ENCODE results near the gene ITGBL1. TPM values are rescaled to one million over a fixed set of nuclear protein-coding genes. Genes with fewer than 3 reads are reported as not detected.

ITGBL1 gene
- total RNA-seq, 1 experiment from 2014 or later: not detected

DNA sequence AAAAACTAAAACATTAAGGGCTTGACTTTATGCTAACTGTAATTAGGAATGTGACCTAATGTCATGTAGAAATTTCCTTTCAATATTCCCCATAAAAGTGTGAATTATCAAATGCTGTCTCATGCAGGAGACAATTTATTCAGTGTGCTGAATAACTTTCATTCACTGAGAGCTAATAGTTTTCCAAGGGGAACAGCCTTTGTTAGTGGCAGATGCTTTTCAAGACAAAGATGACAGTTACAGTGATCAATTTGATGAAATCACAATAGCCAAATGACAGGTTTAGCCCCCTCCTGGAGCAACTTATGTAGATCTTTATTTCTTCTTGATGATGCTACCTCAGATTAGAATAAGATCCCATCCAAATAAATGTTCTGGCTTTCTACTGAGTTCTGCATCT is 275.5 kb downstream of the ITGBL1 start:
- Mint-ChIP-seq H3K36me3 (ENCODE audit: insufficient read depth, unreplicated experiment) (no peaks in the 10 kb centered on the region), H3K4me3 (ENCODE audit: low read depth, unreplicated experiment) (no peak overlapping the region), H3K27ac (ENCODE audit: unreplicated experiment) (no peak overlapping the region), H3K4me1 (ENCODE audit: low read depth, unreplicated experiment) (no peaks in the 10 kb centered on the region), H3K27me3 (ENCODE audit: unreplicated experiment) (no peaks in the 10 kb centered on the region), H3K9me3 (ENCODE audit: low read depth, unreplicated experiment) (no peaks in the 10 kb centered on the region)
- BruUV-seq (replicated peaks): no TSS peak
- intact Hi-C loops (cut with micrococcal nuclease; ENCODE audit: unreplicated experiment): no loop called here
- TF ChIP-seq, protein P1, sequence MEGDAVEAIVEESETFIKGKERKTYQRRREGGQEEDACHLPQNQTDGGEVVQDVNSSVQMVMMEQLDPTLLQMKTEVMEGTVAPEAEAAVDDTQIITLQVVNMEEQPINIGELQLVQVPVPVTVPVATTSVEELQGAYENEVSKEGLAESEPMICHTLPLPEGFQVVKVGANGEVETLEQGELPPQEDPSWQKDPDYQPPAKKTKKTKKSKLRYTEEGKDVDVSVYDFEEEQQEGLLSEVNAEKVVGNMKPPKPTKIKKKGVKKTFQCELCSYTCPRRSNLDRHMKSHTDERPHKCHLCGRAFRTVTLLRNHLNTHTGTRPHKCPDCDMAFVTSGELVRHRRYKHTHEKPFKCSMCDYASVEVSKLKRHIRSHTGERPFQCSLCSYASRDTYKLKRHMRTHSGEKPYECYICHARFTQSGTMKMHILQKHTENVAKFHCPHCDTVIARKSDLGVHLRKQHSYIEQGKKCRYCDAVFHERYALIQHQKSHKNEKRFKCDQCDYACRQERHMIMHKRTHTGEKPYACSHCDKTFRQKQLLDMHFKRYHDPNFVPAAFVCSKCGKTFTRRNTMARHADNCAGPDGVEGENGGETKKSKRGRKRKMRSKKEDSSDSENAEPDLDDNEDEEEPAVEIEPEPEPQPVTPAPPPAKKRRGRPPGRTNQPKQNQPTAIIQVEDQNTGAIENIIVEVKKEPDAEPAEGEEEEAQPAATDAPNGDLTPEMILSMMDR (IDR thresholded peaks at IDR 0.05; ENCODE audit: unreplicated experiment): no peak
- CTCF ChIA-PET: no interaction called here
- DNase-seq: no peak

DNA sequence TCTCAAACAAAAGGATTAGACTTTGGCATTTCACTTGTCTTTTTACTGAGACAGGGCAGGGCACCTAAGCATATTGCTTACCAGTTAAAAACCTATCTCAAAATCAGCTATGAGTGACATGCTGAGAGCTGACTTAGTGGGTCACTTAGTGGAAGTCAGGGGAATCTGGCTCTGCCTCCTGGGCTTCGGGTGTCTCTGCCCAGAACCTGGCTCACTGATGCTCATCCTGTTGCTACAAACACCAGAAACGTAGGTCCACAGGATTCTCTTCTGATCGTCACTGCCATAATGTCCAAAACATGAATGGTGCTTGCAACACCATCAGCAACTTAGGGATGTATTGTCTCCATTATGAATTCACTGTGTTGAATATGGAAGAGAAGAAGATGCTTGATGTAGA is 276.1 kb downstream of the ITGBL1 start:
- no TSS peak for BruUV-seq (replicated peaks)
- intact Hi-C loops (cut with micrococcal nuclease; ENCODE audit: unreplicated experiment): no loop called here
- no peaks in the 10 kb centered on the region for H3K27me3 Mint-ChIP-seq (ENCODE audit: unreplicated experiment)
- TF ChIP-seq, protein P1 (IDR thresholded peaks at IDR 0.05; ENCODE audit: unreplicated experiment): no peak
- DNase-seq: no peak
- H3K9me3 Mint-ChIP-seq (ENCODE audit: low read depth, unreplicated experiment): no peaks in the 10 kb centered on the region
- no peaks in the 10 kb centered on the region for H3K4me1 Mint-ChIP-seq (ENCODE audit: low read depth, unreplicated experiment)
- no peak overlapping the region for H3K4me3 Mint-ChIP-seq (ENCODE audit: low read depth, unreplicated experiment)
- no peak overlapping the region for H3K27ac Mint-ChIP-seq (ENCODE audit: unreplicated experiment)
- CTCF ChIA-PET: no interaction called here
- no peaks in the 10 kb centered on the region for H3K36me3 Mint-ChIP-seq (ENCODE audit: insufficient read depth, unreplicated experiment)

DNA sequence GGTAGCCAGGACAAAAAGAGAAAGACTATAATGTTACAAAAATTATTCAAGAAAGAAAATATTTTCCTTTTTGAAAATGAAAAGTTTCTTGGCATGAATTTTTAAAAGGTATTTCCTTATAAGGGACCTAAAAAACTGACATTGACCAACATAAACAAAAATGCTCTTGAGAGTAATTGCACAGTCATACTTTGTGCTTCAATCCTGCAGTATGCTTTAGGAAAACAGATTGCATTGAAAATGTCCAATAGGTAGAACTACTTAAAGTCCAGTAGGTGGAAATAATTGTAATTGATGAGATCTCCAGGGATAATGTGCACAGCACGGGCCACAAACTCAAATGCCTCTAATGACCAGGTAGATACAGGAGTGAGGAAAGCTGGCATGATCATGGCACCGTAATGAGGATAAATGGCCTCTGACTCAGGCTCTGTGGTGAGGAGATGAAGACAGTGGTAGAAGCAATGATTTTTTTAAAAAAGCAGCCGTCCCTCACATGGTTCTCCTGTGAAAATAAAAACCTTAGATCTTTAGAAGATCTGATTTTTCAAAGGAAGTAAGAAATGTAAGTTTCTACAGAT is 278.0 kb downstream of the ITGBL1 start:
- no TSS peak for BruUV-seq (replicated peaks)
- intact Hi-C loops (cut with micrococcal nuclease; ENCODE audit: unreplicated experiment): loop anchor here (10.0 kb wide), 1 partner anchor 106 kb away; no protein-coding TSS in a partner anchor
- H3K4me1 Mint-ChIP-seq (ENCODE audit: low read depth, unreplicated experiment): no peaks in the 10 kb centered on the region
- CTCF ChIA-PET: no interaction called here
- DNase-seq: no peak
- no peaks in the 10 kb centered on the region for H3K9me3 Mint-ChIP-seq (ENCODE audit: low read depth, unreplicated experiment)
- TF ChIP-seq, protein P1 (IDR thresholded peaks at IDR 0.05; ENCODE audit: unreplicated experiment): no peak
- H3K27ac Mint-ChIP-seq (ENCODE audit: unreplicated experiment): no peak overlapping the region
- H3K27me3 Mint-ChIP-seq (ENCODE audit: unreplicated experiment): no peaks in the 10 kb centered on the region
- no peaks in the 10 kb centered on the region for H3K36me3 Mint-ChIP-seq (ENCODE audit: insufficient read depth, unreplicated experiment)
- H3K4me3 Mint-ChIP-seq (ENCODE audit: low read depth, unreplicated experiment): no peak overlapping the region

DNA sequence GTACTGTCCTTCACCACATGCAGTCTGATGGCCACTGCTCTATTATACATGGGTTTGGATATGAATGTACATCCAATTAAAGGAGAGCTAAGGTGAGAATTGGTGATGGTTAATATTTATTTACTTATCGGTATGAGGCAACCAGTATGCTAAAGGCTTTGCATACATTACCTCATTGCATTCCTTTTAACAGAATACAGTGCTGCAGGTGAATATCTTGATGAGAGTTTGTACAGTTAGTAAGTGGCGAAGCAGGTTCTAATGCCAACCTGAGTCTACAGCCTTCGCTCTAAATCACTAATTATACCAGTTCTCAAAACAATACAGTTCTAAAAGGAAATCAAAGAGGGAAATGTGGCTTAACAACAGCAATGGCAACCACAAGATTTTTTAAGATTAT is 284.1 kb downstream of the ITGBL1 start:
- TF ChIP-seq, protein P1 (IDR thresholded peaks at IDR 0.05; ENCODE audit: unreplicated experiment): no peak
- intact Hi-C loops (cut with micrococcal nuclease; ENCODE audit: unreplicated experiment): loop anchor here (10.0 kb wide), 1 partner anchor 112 kb away; no protein-coding TSS in a partner anchor
- H3K36me3 Mint-ChIP-seq (ENCODE audit: insufficient read depth, unreplicated experiment): no peaks in the 10 kb centered on the region
- H3K9me3 Mint-ChIP-seq (ENCODE audit: low read depth, unreplicated experiment): no peaks in the 10 kb centered on the region
- peaks cover 9% of the 10 kb centered on the region for H3K4me1 Mint-ChIP-seq (ENCODE audit: low read depth, unreplicated experiment)
- BruUV-seq (replicated peaks): no TSS peak
- no peak for DNase-seq
- H3K4me3 Mint-ChIP-seq (ENCODE audit: low read depth, unreplicated experiment): no peak overlapping the region
- CTCF ChIA-PET: no interaction called here
- H3K27ac Mint-ChIP-seq (ENCODE audit: unreplicated experiment): no peak overlapping the region
- no peaks in the 10 kb centered on the region for H3K27me3 Mint-ChIP-seq (ENCODE audit: unreplicated experiment)

All from Calu3 (cell line).